Thymus (tissue), 11 donors: ENCODE data around the gene HARBI1. TPM values are rescaled to one million over a fixed set of nuclear protein-coding genes. Genes with fewer than 3 reads are reported as not detected.

Experiments
- DNase-seq, 9 donors: peaks; one replicate each; pipeline ENCODE4 v3.0.0-alpha.2; 2013; ENCODE audit warnings: low spot score in 9 of 9, low read depth in 6 of 9, missing footprints in 1 of 9
- H3K27ac ChIP-seq, 2 donors: one replicate each; pipeline ENCODE4 v1.5.1; 2013; ENCODE audit warnings: control low read depth in 1 of 2, low read depth in 1 of 2, low read length in 1 of 2, mild to moderate bottlenecking in 1 of 2, moderate library complexity in 1 of 2
- H3K27me3 ChIP-seq, 2 donors: one replicate each; pipeline ENCODE4 v1.5.1; 2013; ENCODE audit warnings: low read length in 1 of 2; ENCODE audit not compliant: control insufficient read depth in 2 of 2, insufficient read depth in 1 of 2
- H3K36me3 ChIP-seq, 2 donors: one replicate each; pipeline ENCODE4 v1.5.1; 2013; ENCODE audit warnings: low read length in 1 of 2, mild to moderate bottlenecking in 1 of 2, moderate library complexity in 1 of 2; ENCODE audit not compliant: control insufficient read depth in 2 of 2, insufficient read depth in 2 of 2
- H3K4me1 ChIP-seq, 2 donors: one replicate each; pipeline ENCODE4 v1.5.1; 2013; ENCODE audit warnings: low read length in 2 of 2; ENCODE audit not compliant: control insufficient read depth in 2 of 2, insufficient read depth in 2 of 2
- H3K4me3 ChIP-seq, 2 donors: one replicate each; pipeline ENCODE4 v1.5.1; 2013; ENCODE audit warnings: low read length in 2 of 2, control low read depth in 1 of 2, mild to moderate bottlenecking in 1 of 2
- H3K9me3 ChIP-seq, 2 donors: one replicate each; pipeline ENCODE4 v1.5.1; 2013; ENCODE audit warnings: low read length in 1 of 2, mild to moderate bottlenecking in 1 of 2; ENCODE audit not compliant: control insufficient read depth in 2 of 2, insufficient read depth in 1 of 2
- WGBS: extraction: QIAGEN DNeasy Blood & Tissue Kit; methylation state at CpG from one replicate; pipeline ENCODE4 v1.1.7; 2013; 5-methylcytosine and 5-hydroxymethylcytosine counted together
- polyA plus RNA-seq: library from polyadenylated mRNA; stranded (reverse); fragments of 200-250 nt; gene quantifications from one replicate; pipeline ENCODE4 v1.2.3, GENCODE V29; 2013
- total RNA-seq: library from RNA; stranded (reverse); fragments of 120-200 nt; gene quantifications from one replicate; pipeline ENCODE4 v1.2.4, GENCODE V29; 2013
- donor health status: healthy.

The HARBI1 gene
- total and polyA plus RNA-seq, 2 donors: 3.6 to 4.7 TPM

DNA sequence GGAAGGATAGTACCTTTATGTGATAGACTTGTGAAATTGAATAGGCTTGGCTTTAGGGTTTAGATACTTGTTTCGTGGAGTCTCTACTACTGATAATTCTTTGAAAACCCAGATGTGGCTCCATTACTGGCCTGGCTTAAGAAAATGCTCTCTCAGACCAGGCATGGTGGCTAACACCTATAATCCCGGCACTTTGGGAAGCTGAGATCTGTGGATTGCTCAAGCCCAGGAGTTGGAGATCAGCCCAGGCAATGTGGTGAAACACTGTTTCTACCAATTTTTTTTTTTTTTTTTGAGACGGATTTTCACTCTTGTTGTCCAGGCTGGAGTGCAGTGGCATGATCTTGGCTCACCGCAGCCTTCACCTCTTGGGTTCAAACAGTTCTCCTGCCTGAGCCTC, 41.2 kb upstream of the HARBI1 start:
- Histone ChIP-seq H3K4me1 (no peaks in the 10 kb centered on the region), H3K4me3 (no peak overlapping the region), H3K36me3 (peaks cover 61 to 73% of the 10 kb centered on the region in 2 donors), H3K9me3 (no peaks in the 10 kb centered on the region), H3K27me3 (no peaks in the 10 kb centered on the region), H3K27ac (no peak overlapping the region)
- WGBS: 96% methylated on average over 4 of the region's 4 CpGs
- no peak for DNase-seq

DNA sequence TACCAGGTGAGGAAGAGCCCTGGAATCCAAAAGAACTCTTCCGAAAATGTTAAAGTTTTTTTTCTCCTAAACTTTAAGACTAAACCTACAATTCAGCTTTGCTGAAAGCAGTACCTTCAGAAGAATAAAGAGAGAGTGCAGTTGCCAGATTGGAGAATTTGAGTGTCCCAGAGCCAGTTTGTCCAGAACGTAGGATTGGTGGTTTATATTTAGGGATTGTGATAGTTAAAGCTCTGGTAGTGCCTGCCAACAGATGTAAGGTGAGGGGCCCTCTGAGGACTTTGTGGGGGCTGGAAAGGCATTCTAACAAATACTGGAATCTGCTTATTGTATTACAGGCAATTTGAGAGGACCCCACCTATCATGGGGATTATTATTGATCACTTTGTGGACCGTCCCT, 40.2 kb upstream of the HARBI1 start:
- no peak overlapping the region for H3K27ac ChIP-seq
- no peaks in the 10 kb centered on the region for H3K27me3 ChIP-seq
- no peaks in the 10 kb centered on the region for H3K4me1 ChIP-seq
- H3K36me3 ChIP-seq: peaks cover 61 to 74% of the 10 kb centered on the region in 2 donors
- 98% methylated on average over 3 of the region's 3 CpGs for WGBS
- H3K4me3 ChIP-seq: no peak overlapping the region
- H3K9me3 ChIP-seq: no peaks in the 10 kb centered on the region
- no peak for DNase-seq

DNA sequence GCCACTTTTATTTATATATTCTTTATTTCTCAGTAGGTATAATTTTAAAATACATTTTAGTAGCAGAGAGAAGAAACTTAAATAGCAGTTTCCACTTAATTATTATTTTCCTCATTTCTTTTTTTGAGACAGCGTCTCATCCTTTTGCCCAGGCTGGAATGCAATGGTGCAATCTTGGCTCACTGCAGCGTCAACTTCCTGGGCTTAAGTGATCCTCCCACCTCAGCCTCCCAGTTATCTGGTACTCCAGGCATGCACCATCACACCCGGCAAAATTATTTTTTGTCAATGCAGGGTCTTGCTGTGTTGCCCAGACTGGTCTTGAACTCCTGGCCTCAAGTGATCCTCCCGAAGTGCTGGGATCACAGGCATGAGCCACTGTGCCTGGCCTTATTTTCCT, 38.6 kb upstream of the HARBI1 start:
- H3K9me3 ChIP-seq: no peaks in the 10 kb centered on the region
- no peak overlapping the region for H3K4me3 ChIP-seq
- H3K4me1 ChIP-seq: no peaks in the 10 kb centered on the region
- WGBS: 98% methylated on average over 4 of the region's 4 CpGs
- DNase-seq: no peak
- H3K27ac ChIP-seq: no peak overlapping the region
- H3K27me3 ChIP-seq: no peaks in the 10 kb centered on the region
- H3K36me3 ChIP-seq: peaks cover 62 to 84% of the 10 kb centered on the region in 2 donors

DNA sequence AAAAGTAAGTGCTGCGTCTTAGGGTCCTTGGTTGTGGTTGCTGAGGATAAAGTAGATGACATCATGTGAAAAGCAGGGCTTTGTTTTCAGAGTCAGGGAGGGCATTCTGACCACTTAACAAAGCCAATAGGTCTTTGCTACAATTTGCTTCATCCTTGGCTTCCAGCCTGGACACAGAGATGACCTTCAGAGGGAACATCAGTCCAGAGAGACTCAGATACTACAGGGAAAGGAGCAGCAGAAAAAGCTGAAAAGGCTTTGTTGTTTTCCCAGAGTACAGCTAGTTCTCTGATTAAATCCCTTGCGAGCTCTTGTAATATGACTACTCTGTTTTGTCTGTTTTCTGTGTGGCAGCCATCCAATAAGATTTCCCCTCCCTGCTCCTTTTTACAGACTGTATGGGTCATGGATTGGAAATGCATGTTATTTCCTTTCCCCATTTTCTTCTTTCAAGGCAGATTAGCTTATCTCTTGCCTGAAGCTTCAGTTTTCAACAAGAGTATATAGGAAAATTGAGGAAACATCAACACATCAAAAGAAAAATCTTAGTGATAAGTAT, 32.2 kb upstream of the HARBI1 start:
- DNase-seq: no peak

DNA sequence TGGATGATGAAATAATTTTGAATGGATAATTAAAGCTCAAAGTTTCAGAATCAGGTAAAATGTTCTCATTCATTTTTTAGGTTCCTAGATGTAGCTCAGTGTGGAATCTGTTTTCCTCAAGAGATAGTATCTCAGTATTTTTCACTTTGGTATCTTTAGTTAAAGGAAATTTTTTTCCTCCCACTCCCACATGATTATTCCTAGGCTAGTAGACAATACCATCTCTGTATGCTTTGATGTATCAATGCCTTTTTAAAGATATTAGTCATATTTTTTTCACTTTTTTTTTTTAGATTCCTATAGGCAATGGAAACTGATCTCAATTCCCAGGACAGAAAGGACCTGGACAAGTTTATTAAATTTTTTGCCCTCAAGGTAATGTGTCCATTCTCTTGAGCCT, 27.0 kb upstream of the HARBI1 start:
- DNase-seq: no peak
- Histone ChIP-seq H3K9me3 (no peaks in the 10 kb centered on the region), H3K27me3 (no peaks in the 10 kb centered on the region), H3K4me1 (no peaks in the 10 kb centered on the region), H3K4me3 (no peak overlapping the region), H3K27ac (no peak overlapping the region), H3K36me3 (peaks cover 40 to 68% of the 10 kb centered on the region in 2 donors)

More for the DNA sequence above, 32.2 kb upstream of the HARBI1 start:
- H3K9me3 ChIP-seq: no peaks in the 10 kb centered on the region
- no peaks in the 10 kb centered on the region for H3K27me3 ChIP-seq
- 95% methylated on average over 2 of the region's 2 CpGs for WGBS
- peak overlapping the region in 1 of 2 donors; percentile 50 for H3K27ac ChIP-seq
- H3K4me1 ChIP-seq: no peaks in the 10 kb centered on the region
- H3K36me3 ChIP-seq: peaks cover 59 to 85% of the 10 kb centered on the region in 2 donors
- H3K4me3 ChIP-seq: no peak overlapping the region

DNA sequence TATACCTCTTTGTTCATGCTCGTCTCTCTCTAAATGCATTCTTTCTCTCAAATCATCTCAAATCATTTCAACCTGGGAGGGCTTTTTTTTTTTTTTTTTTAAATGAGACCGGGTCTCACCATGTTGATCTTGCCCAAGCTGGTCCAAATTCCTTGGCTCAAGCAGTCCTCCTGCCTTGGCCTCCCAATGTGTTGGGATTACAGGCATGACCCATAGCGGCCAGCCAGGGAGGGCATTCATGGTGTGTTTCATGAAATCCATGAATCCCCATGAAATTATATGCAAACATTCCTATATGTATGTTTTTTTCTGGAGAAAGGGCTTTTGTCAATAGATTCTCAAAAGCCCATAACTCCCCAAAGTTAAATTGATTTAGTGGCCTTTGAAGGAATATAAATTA, 26.5 kb upstream of the HARBI1 start:
- DNase-seq: no peak
- Histone ChIP-seq H3K27ac (no peak overlapping the region), H3K36me3 (peaks cover 39 to 64% of the 10 kb centered on the region in 2 donors), H3K4me1 (no peaks in the 10 kb centered on the region), H3K27me3 (no peaks in the 10 kb centered on the region), H3K9me3 (no peaks in the 10 kb centered on the region), H3K4me3 (no peak overlapping the region)
- 81% methylated on average over 3 of the region's 3 CpGs for WGBS

DNA sequence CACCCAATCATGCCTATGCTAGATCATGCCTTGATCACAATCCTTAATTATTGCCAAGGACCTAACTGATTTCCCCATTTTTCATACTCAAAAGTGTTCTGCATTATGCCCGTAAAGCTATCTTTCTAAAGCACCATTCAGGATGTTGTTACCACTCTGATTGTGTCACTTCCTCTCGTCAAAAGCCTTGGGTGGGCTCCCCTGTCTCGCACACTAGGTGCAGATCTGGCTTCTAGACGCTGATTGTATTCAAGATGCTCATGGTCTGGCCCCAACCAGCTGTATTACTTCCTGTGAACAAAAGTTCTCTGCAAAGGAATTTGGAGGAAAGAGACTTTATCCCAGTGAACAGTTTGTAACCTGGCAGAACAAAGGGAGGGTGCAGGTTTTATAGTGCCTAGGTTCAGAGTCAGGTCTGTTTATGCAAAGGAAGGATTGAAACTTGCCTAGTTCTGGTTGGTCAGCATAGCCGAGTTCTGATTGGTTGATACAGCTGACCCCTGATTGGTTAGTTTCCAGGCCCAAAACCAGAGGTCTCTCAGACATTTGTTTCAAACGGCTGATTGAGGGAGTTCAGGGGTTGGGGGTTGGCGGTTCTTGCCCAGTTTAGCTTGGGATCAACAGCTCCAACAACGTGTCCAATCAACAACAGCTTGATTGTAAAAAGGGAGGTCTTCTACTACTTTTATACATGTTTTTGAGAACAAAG, 25.8 kb upstream of the HARBI1 start:
- no peaks in the 10 kb centered on the region for H3K9me3 ChIP-seq
- 98% methylated on average over 8 of the region's 8 CpGs for WGBS

DNA sequence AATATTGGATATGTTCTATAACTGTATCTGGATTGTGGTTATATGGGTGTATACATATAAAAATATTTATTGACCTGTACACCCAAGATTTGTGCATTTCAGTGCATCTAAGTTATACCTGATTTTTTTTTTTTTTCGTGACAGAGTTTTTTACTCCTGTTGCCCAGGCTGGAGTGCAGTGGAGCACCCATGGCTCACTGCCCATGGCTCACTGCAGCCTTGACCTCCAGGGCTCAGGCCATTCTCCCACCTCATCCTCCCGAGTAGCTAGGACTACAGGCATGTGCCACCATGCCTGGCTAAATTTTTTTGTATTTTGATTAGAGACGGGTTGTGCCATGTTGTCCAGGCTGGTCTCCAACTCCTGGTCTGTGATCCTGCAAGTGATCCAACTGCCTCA, 24.6 kb upstream of the HARBI1 start:
- no peak for DNase-seq
- WGBS: 98% methylated on average over 3 of the region's 3 CpGs

More for the DNA sequence above, 25.8 kb upstream of the HARBI1 start:
- Histone ChIP-seq H3K27me3 (no peaks in the 10 kb centered on the region), H3K4me1 (no peaks in the 10 kb centered on the region), H3K4me3 (no peak overlapping the region), H3K36me3 (peaks cover 37 to 57% of the 10 kb centered on the region in 2 donors), H3K27ac (no peak overlapping the region)
- no peak for DNase-seq

DNA sequence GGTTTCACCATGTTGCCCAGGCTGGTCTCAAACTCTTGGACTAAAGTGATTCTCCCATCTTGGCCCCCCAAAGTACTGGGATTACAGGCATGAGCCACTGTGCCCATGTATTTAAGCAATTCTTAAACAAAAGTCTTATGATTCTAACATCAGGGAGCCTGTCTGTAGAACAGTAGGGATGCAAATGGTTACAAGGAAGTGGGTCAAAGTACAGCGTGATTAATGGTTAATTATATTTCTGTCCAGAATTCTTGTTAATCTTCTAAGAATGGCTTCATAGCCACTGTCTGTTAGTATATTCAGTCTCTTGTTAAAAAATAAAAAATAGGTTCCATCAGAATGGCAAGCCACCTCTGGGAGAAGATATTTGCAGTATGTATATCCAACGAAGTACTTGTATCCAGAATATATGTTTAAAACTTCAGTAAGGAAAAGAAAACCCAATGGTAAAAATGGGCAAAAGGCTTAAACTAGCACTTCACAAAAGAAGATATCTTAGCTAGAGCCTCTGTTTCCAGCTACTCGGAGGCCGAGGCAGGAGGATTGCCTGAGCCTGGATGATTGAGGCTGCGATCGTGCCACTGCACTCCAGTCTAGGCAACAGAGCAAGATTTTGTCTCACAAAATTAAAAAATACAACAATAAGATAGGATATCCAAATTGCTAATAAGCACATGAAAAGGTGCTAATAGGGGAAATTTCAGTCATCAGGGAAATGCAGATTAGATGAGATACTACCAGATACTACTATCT, 23.2 kb upstream of the HARBI1 start:
- H3K4me3 ChIP-seq: no peak overlapping the region
- WGBS: 97% methylated on average over 6 of the region's 6 CpGs
- H3K27ac ChIP-seq: no peak overlapping the region
- H3K27me3 ChIP-seq: no peaks in the 10 kb centered on the region
- no peak for DNase-seq
- H3K4me1 ChIP-seq: no peaks in the 10 kb centered on the region
- no peaks in the 10 kb centered on the region for H3K9me3 ChIP-seq
- peaks cover 23 to 42% of the 10 kb centered on the region in 2 donors for H3K36me3 ChIP-seq

More for the DNA sequence above, 24.6 kb upstream of the HARBI1 start:
- no peak overlapping the region for H3K27ac ChIP-seq
- H3K4me1 ChIP-seq: no peaks in the 10 kb centered on the region
- no peak overlapping the region for H3K4me3 ChIP-seq
- no peaks in the 10 kb centered on the region for H3K27me3 ChIP-seq
- H3K36me3 ChIP-seq: peaks cover 30 to 50% of the 10 kb centered on the region in 2 donors
- no peaks in the 10 kb centered on the region for H3K9me3 ChIP-seq
